AG04450 (cell line): ENCODE results near the gene MAP2K4. TPM values are rescaled to one million over a fixed set of nuclear protein-coding genes. Genes with fewer than 3 reads are reported as not detected.

Source experiments
- CTCF ChIA-PET: fragments of 300-600, 350-600 bp; formaldehyde crosslinking; extraction: SDS; loops from one replicate; lab custom pipeline; 2022; ENCODE audit warnings: antibody characterized with exemption, inconsistent platforms; lab: Charles Lee
- POLR2A ChIA-PET: fragments of 350-600 bp; formaldehyde crosslinking; extraction: SDS; loops from one replicate; lab custom pipeline; 2021; ENCODE audit warnings: antibody characterized with exemption, inconsistent platforms; lab: Yijun Ruan, JAX
- DNase-seq: peaks from one replicate; pipeline ENCODE4 v3.0.0-alpha.2; 2011; ENCODE audit warnings: low read depth, low spot score
- H3K27ac ChIP-seq: one replicate; pipeline ENCODE4 v1.5.1; 2012; ENCODE audit warnings: low read depth, low read length, control low read depth
- H3K27me3 ChIP-seq: one replicate; pipeline ENCODE4 v1.6.0; 2012; ENCODE audit warnings: low read length; ENCODE audit not compliant: control insufficient read depth, insufficient read depth
- H3K4me3 ChIP-seq: 2 replicates; pipeline ENCODE4 v1.5.1; 2011; ENCODE audit warnings: mild to moderate bottlenecking, low read depth, low read length, control low read depth
- H3K9me3 ChIP-seq: 2 replicates; pipeline ENCODE4 v1.5.1; 2012; ENCODE audit warnings: low read length; ENCODE audit not compliant: control insufficient read depth, insufficient read depth
- CTCF ChIP-seq: IDR thresholded peaks from 2 replicates; pipeline ENCODE4 v1.5.1; 2011; ENCODE audit warnings: low read depth, low read length, control low read depth, inconsistent platforms
- polyA plus RNA-seq: library from polyadenylated mRNA; depleted of rRNA; stranded (reverse); fragments of >200 nt; gene quantifications from 2 replicates; pipeline ENCODE4 v1.2.3, GENCODE V29; 2011; rRNA removed
- small RNA-seq: library from RNA; depleted of rRNA; stranded (forward); fragments of <200 nt; gene quantifications from one replicate; pipeline ENCODE3, GENCODE V24; 2012; ENCODE audit warnings: low read depth; ENCODE audit not compliant: insufficient read length

Gene MAP2K4
- polyA plus RNA-seq, 1 experiment = 32.9 TPM

- no peaks in the 10 kb centered on the region for H3K9me3 ChIP-seq
- no peak overlapping the region for H3K4me3 ChIP-seq
- DNase-seq = no peak
- no peak for TF ChIP-seq CTCF
- ChIA-PET POLR2A (no interaction called here), CTCF (no interaction called here)
- H3K27me3 ChIP-seq = no peaks in the 10 kb centered on the region
- H3K27ac ChIP-seq = no peak overlapping the region
Observed at GRCh38 chr17:12193144-12193735, 172.6 kb downstream of the MAP2K4 start.

Small RNA genes lying within 50 kb of the gene (small RNA-seq; reads per million reads assigned to genes)
- gene MIR744 (1,260 reads per million, percentile 97 among the genes with 10 or more reads in this experiment), gene RNU11-2P (not detected)

Other genes with a start within 250 kb of the MAP2K4 start
- gene ZNF18, start 23.4 kb upstream of the MAP2K4 start, polyA plus RNA-seq = 7.6 and 8.2 TPM in 2 replicates